ENCODE data around the gene UIMC1.

DNA sequence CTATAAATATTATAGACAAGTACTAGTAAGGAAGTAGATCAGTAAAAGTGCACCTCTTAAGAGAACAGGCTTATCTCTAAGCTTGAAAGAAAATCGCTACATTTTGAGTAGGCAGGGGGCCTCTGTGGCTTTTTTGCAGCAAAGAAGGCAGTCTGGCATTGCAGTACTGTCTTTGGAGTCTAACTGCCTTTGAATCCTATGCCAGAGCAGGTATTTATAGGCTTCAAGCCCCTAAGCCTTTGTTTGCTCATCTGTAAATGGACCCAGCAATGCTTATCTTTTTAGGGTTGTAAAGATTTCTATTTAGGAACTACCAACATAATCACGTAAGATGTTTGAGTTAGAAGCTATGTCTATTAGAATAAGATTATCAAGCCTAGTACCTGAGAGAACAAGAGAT, 83.8 kb downstream of the UIMC1 start:
- TF ChIP-seq EZH2 (IDR thresholded peaks at IDR 0.05; ENCODE audit: low read length, unreplicated experiment): no peak
- no peak for TF ChIP-seq EZH2phosphoT487 (IDR thresholded peaks at IDR 0.05; ENCODE audit: borderline replicate concordance, low read length)
- TF ChIP-seq, protein P1, sequence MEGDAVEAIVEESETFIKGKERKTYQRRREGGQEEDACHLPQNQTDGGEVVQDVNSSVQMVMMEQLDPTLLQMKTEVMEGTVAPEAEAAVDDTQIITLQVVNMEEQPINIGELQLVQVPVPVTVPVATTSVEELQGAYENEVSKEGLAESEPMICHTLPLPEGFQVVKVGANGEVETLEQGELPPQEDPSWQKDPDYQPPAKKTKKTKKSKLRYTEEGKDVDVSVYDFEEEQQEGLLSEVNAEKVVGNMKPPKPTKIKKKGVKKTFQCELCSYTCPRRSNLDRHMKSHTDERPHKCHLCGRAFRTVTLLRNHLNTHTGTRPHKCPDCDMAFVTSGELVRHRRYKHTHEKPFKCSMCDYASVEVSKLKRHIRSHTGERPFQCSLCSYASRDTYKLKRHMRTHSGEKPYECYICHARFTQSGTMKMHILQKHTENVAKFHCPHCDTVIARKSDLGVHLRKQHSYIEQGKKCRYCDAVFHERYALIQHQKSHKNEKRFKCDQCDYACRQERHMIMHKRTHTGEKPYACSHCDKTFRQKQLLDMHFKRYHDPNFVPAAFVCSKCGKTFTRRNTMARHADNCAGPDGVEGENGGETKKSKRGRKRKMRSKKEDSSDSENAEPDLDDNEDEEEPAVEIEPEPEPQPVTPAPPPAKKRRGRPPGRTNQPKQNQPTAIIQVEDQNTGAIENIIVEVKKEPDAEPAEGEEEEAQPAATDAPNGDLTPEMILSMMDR (conservative IDR thresholded peaks at IDR 0.05; ENCODE audit: low read depth, low read length): no peak

All from PC-3 (cell line).